Breast epithelium (tissue), 3 donors: Measurements from ENCODE around the gene SCYL1.

Experiments used
- CTCF ChIP-seq, 3 donors: fragments of 450-650 bp; IDR thresholded peaks; one replicate each; pipeline ENCODE4 v1.5.1; 2016 to 2017; ENCODE audit warnings: antibody characterized with exemption in 3 of 3, mild to moderate bottlenecking in 3 of 3, moderate library complexity in 3 of 3
- POLR2A ChIP-seq: fragments of 450-650 bp; IDR thresholded peaks from one replicate; pipeline ENCODE4 v1.6.1; 2016; ENCODE audit warnings: antibody characterized with exemption, mild to moderate bottlenecking, moderate library complexity

DNA sequence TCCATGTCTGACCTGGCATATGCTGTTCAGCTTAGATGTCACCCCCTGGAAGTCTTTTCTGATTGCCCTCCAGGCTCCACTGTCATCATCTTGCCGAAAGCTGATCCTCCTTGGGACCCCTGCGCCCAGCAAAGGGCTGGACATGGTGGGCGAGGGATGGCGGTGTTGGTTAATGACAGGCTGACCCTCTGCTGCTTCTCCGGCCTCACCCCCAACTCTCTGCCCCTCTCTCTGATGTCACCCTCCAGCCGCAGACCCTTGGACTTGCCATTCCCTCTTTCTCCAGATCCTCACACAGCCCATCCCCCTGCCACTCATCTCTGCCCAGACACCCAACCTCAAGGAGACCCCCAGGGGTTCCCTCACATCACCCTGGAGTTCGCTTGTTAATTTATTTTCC lies 53.3 kb downstream of the SCYL1 start:
- TF ChIP-seq CTCF (IDR thresholded peaks at IDR 0.05), result no peak
- TF ChIP-seq POLR2A, result no peak
